GM12874 (cell line): ENCODE measurements around the gene FAM114A2.

Experiments
- TF ChIP-seq, protein P1 (sequence below): IDR thresholded peaks from 2 replicates; pipeline ENCODE4 v1.5.1; 2011; ENCODE audit warnings: low read depth, mild to moderate bottlenecking, control low read depth, low read length, moderate library complexity; ENCODE audit not compliant: insufficient read depth

The FAM114A2 gene

DNA sequence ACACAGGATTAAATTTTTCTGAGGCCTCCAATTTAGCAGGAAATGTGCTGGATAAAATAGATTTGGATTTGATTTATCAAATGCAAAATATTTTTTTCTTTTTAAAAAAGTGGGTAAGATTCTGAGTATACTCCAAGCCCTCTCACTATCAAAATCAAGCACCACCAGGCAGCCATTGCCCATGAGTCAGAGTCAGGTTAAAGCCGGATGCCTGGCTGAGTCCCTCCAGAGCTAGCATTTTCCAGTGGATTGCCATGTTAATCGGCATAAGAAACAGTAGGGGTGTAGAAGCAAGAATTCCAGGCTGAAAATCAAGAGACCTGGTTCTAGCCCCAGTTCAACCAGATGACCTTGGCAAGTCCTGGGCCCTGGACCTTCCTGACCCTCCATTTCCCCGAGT, 85.3 kb downstream of the FAM114A2 start:
- TF ChIP-seq, protein P1, sequence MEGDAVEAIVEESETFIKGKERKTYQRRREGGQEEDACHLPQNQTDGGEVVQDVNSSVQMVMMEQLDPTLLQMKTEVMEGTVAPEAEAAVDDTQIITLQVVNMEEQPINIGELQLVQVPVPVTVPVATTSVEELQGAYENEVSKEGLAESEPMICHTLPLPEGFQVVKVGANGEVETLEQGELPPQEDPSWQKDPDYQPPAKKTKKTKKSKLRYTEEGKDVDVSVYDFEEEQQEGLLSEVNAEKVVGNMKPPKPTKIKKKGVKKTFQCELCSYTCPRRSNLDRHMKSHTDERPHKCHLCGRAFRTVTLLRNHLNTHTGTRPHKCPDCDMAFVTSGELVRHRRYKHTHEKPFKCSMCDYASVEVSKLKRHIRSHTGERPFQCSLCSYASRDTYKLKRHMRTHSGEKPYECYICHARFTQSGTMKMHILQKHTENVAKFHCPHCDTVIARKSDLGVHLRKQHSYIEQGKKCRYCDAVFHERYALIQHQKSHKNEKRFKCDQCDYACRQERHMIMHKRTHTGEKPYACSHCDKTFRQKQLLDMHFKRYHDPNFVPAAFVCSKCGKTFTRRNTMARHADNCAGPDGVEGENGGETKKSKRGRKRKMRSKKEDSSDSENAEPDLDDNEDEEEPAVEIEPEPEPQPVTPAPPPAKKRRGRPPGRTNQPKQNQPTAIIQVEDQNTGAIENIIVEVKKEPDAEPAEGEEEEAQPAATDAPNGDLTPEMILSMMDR, result no peak

DNA sequence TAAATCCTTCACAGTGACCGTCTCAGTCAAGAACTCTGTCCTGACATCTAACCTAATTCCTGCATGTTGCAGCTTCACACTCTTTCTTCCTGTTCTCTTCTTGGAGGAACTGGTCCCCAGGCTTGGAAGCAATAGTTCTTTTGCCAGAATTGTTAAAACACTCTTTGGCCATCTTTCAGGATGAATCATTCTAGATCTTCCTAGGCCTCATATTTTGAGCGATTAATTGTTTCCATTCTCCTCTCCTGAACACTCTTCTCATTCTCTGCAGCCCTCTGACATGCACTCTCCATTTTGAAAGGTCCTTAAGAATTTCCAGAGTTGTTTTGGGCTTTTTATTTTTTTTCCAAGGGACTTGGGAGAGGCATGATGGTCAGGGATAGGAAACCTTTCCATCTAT, 85.8 kb downstream of the FAM114A2 start:
- TF ChIP-seq, protein P1, result no peak

DNA sequence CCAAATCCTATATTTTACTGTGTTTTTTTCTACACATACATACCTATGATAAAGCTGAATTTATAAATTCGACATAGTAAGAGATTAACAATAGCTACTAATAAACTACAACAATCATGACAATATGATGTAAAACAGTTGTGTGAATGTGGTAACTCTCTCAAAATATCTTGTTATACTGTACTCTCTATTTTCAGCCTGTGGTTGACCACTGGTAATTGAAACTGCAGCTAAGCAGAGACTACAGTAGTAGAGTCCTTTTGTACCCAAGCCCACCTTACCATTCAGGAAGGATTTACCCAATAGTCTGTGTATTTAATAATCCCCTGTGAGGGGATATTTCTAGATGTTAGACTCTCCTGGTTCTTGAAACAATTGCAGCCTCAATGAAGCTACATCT, 86.7 kb downstream of the FAM114A2 start:
- TF ChIP-seq, protein P1, result no peak

DNA sequence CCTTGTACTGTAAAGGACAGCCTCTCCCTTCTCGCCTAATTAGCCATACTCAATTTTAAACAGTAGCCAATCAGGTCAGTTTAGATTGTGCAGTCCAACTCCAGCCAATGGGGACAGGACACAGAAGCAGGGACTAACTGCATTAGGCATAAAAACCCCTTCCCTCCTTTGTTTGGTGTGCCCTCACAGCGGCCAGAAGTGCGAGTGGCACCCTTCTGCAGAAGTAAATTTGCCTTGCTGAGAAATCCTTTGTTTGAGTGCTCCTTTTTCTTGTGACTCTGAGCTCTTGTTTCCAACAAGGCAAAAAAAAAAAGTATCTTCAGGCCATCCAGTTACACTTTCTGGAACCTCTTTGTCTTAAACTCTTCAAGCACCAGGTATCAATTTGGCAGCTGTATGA, 97.4 kb downstream of the FAM114A2 start:
- TF ChIP-seq, protein P1, result no peak
